ENCODE data around the gene MTMR12. TPM values are rescaled to one million over a fixed set of nuclear protein-coding genes. Genes with fewer than 3 reads are reported as not detected.

The MTMR12 gene
- total and polyA plus RNA-seq, 2 donors (not counting 1 experiment from before 2014, with no cell fraction given), result 9.6 to 29.2 TPM

GRCh38 chr5:32259033-32259432, 53.7 kb downstream of the MTMR12 start:
- peaks cover 13% of the 10 kb centered on the region for H3K4me1 Mint-ChIP-seq
- Histone ChIP-seq H4K20me1 (ENCODE audit: control insufficient read depth, insufficient read depth, low read length, poor library complexity, severe bottlenecking) (no peaks in the 10 kb centered on the region), H3K4me3 (ENCODE audit: control extremely low read depth in 1 of 5, extremely low read depth in 1 of 5, insufficient read depth in 1 of 5, low read depth in 2 of 5, low read length in 4 of 5) (no peak overlapping the region), H3K9me3 (ENCODE audit: control extremely low read depth in 1 of 3, control insufficient read depth in 2 of 3, insufficient read depth in 1 of 3, low read length in 2 of 3) (peaks cover 0 to 9% (median 0%) of the 10 kb centered on the region in 3 donors), H3K27ac (ENCODE audit: low read length in 2 of 2) (no peak overlapping the region), H3K36me3 (replicated peaks in 1 of 2; ENCODE audit: control extremely low read depth in 1 of 2, control insufficient read depth in 1 of 2, extremely low read depth in 1 of 2, insufficient read depth in 2 of 2, low read length in 1 of 2) (peaks cover 24 to 82% of the 10 kb centered on the region in 2 experiments), H2AFZ (ENCODE audit: insufficient read depth, low read depth, low read length, poor library complexity, severe bottlenecking) (no peak overlapping the region), H3K4me2 (replicated peaks; ENCODE audit: low read depth, low read length, poor library complexity, severe bottlenecking) (no peak overlapping the region), H3K27me3 (replicated peaks in 1 of 4; ENCODE audit: control extremely low read depth in 1 of 4, control insufficient read depth in 3 of 4, insufficient read depth in 4 of 4, low read length in 3 of 4) (no peaks in the 10 kb centered on the region), H3K79me2 (ENCODE audit: control insufficient read depth, insufficient read depth, low read length) (no peaks in the 10 kb centered on the region), H3K4me1 (ENCODE audit: control insufficient read depth in 2 of 2, insufficient read depth in 2 of 2, low read length in 2 of 2) (peaks cover 6 to 9% of the 10 kb centered on the region in 2 donors), H3K9ac (ENCODE audit: low read length) (no peak overlapping the region)
- H3K27ac Mint-ChIP-seq, result no peak overlapping the region
- no peak for TF ChIP-seq CTCF (IDR thresholded peaks at IDR 0.05)
- TF ChIP-seq EZH2 (IDR thresholded peaks at IDR 0.05; ENCODE audit: borderline replicate concordance, insufficient read depth, low read depth, low read length, poor library complexity, severe bottlenecking), result no peak
- POLR2A ChIA-PET, result no interaction called here
- DNase-seq (no peak), ATAC-seq (ENCODE audit: low read depth) (no peak)
- WGBS (ENCODE audit: insufficient coverage), result no CpG with 5 or more reads among the region's 1 CpG
- CTCF ChIA-PET, result interaction anchor here (1.3 to 2.6 kb wide), 2 partner anchors 26 to 71 kb away, joined by 5 to 11 read pairs; no protein-coding TSS in a partner anchor
- H3K9me3 Mint-ChIP-seq (ENCODE audit: insufficient read depth), result no peaks in the 10 kb centered on the region
- no peak overlapping the region for H3K4me3 Mint-ChIP-seq
- no peaks in the 10 kb centered on the region for H3K27me3 Mint-ChIP-seq
- intact Hi-C loops (cut with micrococcal nuclease), result no loop called here

- H3K4me1 ChIP-seq (ENCODE audit: control insufficient read depth in 2 of 2, insufficient read depth in 2 of 2, low read length in 2 of 2), result peaks cover 6 to 9% of the 10 kb centered on the region in 2 donors
- H3K4me2 ChIP-seq (replicated peaks; ENCODE audit: low read depth, low read length, poor library complexity, severe bottlenecking), result no peak overlapping the region
- intact Hi-C loops (cut with micrococcal nuclease), result no loop called here
- ChIA-PET CTCF (interaction anchor here (1.1 to 2.6 kb wide), 3 partner anchors 10 to 71 kb away, joined by 3 to 11 read pairs (median 5); no protein-coding TSS in a partner anchor), POLR2A (no interaction called here)
- no peaks in the 10 kb centered on the region for H4K20me1 ChIP-seq (ENCODE audit: control insufficient read depth, insufficient read depth, low read length, poor library complexity, severe bottlenecking)
- no peaks in the 10 kb centered on the region for H3K27me3 Mint-ChIP-seq
- H3K9me3 ChIP-seq (ENCODE audit: control extremely low read depth in 1 of 3, control insufficient read depth in 2 of 3, insufficient read depth in 1 of 3, low read length in 2 of 3), result peaks cover 0 to 9% (median 0%) of the 10 kb centered on the region in 3 donors
- 97% methylated on average over 3 of the region's 3 CpGs for WGBS (ENCODE audit: insufficient coverage)
- no peak overlapping the region for H3K27ac ChIP-seq (ENCODE audit: low read length in 2 of 2)
- H3K27ac Mint-ChIP-seq, result no peak overlapping the region
- no peak overlapping the region for H3K4me3 ChIP-seq (ENCODE audit: control extremely low read depth in 1 of 5, extremely low read depth in 1 of 5, insufficient read depth in 1 of 5, low read depth in 2 of 5, low read length in 4 of 5)
- peaks cover 13% of the 10 kb centered on the region for H3K4me1 Mint-ChIP-seq
- ATAC-seq (ENCODE audit: low read depth) (no peak), DNase-seq (no peak)
- peaks cover 20 to 82% of the 10 kb centered on the region in 2 experiments for H3K36me3 ChIP-seq (replicated peaks in 1 of 2; ENCODE audit: control extremely low read depth in 1 of 2, control insufficient read depth in 1 of 2, extremely low read depth in 1 of 2, insufficient read depth in 2 of 2, low read length in 1 of 2)
- H2AFZ ChIP-seq (ENCODE audit: insufficient read depth, low read depth, low read length, poor library complexity, severe bottlenecking), result no peak overlapping the region
- H3K27me3 ChIP-seq (replicated peaks in 1 of 4; ENCODE audit: control extremely low read depth in 1 of 4, control insufficient read depth in 3 of 4, insufficient read depth in 4 of 4, low read length in 3 of 4), result no peaks in the 10 kb centered on the region
- no peak overlapping the region for H3K4me3 Mint-ChIP-seq
- H3K9me3 Mint-ChIP-seq (ENCODE audit: insufficient read depth), result no peaks in the 10 kb centered on the region
- no peaks in the 10 kb centered on the region for H3K79me2 ChIP-seq (ENCODE audit: control insufficient read depth, insufficient read depth, low read length)
- TF ChIP-seq CTCF (IDR thresholded peaks at IDR 0.05) (no peak), EZH2 (IDR thresholded peaks at IDR 0.05; ENCODE audit: borderline replicate concordance, insufficient read depth, low read depth, low read length, poor library complexity, severe bottlenecking) (no peak)
- H3K9ac ChIP-seq (ENCODE audit: low read length), result no peak overlapping the region
Measured at GRCh38 chr5:32258424-32258823, 54.3 kb downstream of the MTMR12 start.
